Measurements from ENCODE around the gene ABRAXAS1. TPM values are rescaled to one million over a fixed set of nuclear protein-coding genes. Genes with fewer than 3 reads are reported as not detected.

The ABRAXAS1 gene
- total and polyA plus RNA-seq, 10 of the 15 experiments (the other 5 are each of a cell fraction or from before 2014, with no cell fraction given), result 2.2 to 9.7 (median 5.8) TPM

GRCh38 chr4:83455281-83456183, 29.4 kb downstream of the ABRAXAS1 start, which contains the start of the genes HELQ and MRPS18C (continued):
- peak; percentile 98 for TF ChIP-seq RAD51 (IDR thresholded peaks at IDR 0.05)
- no peak; the same call in 1 of the 2 replicates for TF ChIP-seq ZBED1 (IDR thresholded peaks at IDR 0.05; ENCODE audit: borderline replicate concordance)
- 0 out of 2 replicates have a peak, but pooled peaks have one; percentile 30 for TF ChIP-seq SIN3A (IDR thresholded peaks at IDR 0.05; ENCODE audit: low read depth, low read length)
- TF ChIP-seq HDAC6 (IDR thresholded peaks at IDR 0.05; ENCODE audit: unreplicated experiment), result no peak
- no peak for TF ChIP-seq KAT2A (conservative IDR thresholded peaks at IDR 0.05; ENCODE audit: control insufficient read depth, low read depth, low read length)
- TF ChIP-seq ZNF687 (IDR thresholded peaks at IDR 0.05), result peak; percentile 52
- TF ChIP-seq CBFB (IDR thresholded peaks at IDR 0.05; ENCODE audit: low read depth), result peak; percentile 97
- peak; percentile 65; the same call in 1 of the 2 replicates for TF ChIP-seq MYB (IDR thresholded peaks at IDR 0.05; ENCODE audit: borderline replicate concordance, low read depth, low read length)
- no peak for TF ChIP-seq ZBTB33 (IDR thresholded peaks at IDR 0.05)
- peak; percentile 96 for TF ChIP-seq NRF1 (conservative IDR thresholded peaks at IDR 0.05; ENCODE audit: low read depth, low read length)
- TF ChIP-seq MLLT1 (IDR thresholded peaks at IDR 0.05), result peak; percentile 90
- peak; percentile 99 for TF ChIP-seq GABPA (IDR thresholded peaks at IDR 0.05; ENCODE audit: low read depth)
- TF ChIP-seq CHD1 (IDR thresholded peaks at IDR 0.05; ENCODE audit: low read depth, low read length), result no peak
- 0 out of 2 replicates have a peak, but pooled peaks have one; percentile 75 for TF ChIP-seq TCF12 (IDR thresholded peaks at IDR 0.05; ENCODE audit: low read depth, low read length)
- TF ChIP-seq E4F1 (IDR thresholded peaks at IDR 0.05; ENCODE audit: borderline replicate concordance, partially characterized antibody), result peak; percentile 55
- no peak for TF ChIP-seq NR2C2 (IDR thresholded peaks at IDR 0.05; ENCODE audit: borderline replicate concordance, control insufficient read depth, insufficient read length, low read depth)
- TF ChIP-seq SMAD5 (IDR thresholded peaks at IDR 0.05; ENCODE audit: low read depth), result peak; percentile 77; the same call in 1 of the 2 replicates
